HG03521 (cell line): ENCODE data around the gene KCNE1.
A peak's percentile ranks its signal among the peaks of the same experiment; 100 is the strongest.
"Not testable (repeated sequence)": the region's sequence is repeated elsewhere in the genome, so short reads cannot be mapped to it uniquely, and the experiment has no call there.

Source experiments
- ATAC-seq: cut with Tn5 transposase; IDR thresholded peaks from one replicate; pipeline ENCODE4 v1.9.1; 2021; ENCODE audit warnings: mild to moderate bottlenecking, moderate library complexity; ENCODE audit not compliant: unreplicated experiment

Gene KCNE1

GRCh38 chr21:34511787-34512455 is at the start of gene KCNE1:
KCNE1 (minus strand) TSS chr21:34512210; CDS start chr21:34449634, 62,576 bp downstream.
- ATAC-seq, result no peak

- no peak for ATAC-seq
These were observed 49.8 kb upstream of the KCNE1 start for GRCh38 chr21:34561806-34562205.

- no peak for ATAC-seq
These were observed 48.6 kb upstream of the KCNE1 start for GRCh38 chr21:34560609-34561008.

DNA sequence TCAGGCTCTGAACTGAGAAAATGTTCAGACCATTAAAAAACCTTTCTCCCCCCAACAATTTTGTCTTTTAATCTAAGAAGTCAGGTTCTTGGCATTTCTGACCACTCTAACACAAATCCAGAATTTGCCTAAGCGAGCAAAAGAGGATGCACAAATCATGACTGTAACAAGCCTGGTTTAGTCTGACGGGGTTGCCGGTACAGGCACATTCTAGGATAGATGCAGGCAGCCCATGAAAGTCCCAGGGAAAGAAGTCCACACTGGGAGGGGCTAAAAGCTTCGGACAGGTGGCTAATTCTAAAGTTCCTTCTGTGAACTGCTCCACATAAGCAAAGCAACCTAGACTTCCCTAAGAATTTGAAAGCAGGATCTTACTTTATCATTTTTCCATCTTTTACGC is 48.0 kb upstream of the KCNE1 start:
- no peak for ATAC-seq

DNA sequence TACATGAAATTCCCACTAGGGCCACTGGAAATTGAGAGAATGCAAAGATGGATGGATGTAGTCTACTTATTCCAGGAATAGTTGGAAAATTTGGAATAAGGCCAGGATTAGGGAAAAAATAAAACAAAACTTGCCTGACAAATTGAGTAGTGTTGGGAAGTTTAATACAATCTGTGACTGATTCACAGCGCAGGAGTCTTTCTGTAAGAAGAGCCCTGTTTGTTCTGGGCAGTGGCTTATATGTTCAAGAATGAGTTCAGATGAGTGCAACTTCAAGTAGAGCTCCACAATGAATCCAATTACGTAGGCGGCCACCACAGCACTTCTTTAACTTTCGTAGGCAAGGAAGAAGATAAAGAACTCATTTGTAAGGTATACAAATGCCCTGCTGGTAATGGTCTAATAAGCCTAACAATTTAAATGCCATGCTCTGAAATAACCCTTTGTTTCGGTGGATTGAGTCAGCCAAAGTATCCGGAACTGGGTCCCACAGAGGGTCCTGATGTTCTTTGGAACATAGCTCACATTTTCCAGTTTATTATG is 47.1 kb upstream of the KCNE1 start:
- no peak for ATAC-seq

DNA sequence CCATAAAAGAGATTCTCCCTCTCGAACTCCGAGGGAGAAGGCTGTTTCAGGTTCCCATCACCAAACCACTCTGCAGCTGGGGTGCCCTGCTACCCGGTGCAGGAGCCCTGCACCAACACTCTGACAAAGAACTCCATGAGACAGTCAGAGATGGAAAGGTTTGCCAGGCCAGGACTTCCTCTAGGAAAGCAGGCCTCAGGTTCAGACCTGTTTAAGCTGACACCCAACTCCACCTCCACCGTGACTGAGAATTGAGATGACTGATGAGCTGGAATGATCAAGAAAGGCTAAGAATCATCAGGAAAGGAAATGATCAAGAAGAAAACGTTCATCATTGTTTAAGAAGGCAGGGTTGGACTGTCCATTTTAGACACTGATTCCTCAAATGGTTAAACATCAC is 46.2 kb upstream of the KCNE1 start:
- no peak for ATAC-seq

DNA sequence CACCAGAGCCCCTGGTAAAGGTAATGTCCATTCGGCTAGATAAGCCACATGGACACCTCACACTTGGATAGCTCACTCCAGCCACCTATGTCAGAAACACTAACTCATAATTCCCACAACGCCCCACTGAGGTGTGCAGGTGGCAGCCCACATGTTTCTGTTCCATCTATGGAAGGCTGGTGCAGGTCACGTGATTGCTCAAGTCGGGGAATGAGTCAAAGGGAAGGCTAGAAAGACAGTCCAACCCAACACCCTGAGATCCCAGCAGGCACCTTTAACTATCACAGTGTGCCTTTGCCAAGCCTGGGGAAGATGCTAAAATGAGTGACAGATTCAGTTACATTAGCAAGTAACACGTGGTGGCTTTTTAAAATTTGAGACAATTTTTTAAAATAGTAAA is 45.3 kb upstream of the KCNE1 start:
- ATAC-seq, result no peak

GRCh38 chr21:34554670-34555069 is 42.7 kb upstream of the KCNE1 start:
- ATAC-seq, result not testable (repeated sequence)

DNA sequence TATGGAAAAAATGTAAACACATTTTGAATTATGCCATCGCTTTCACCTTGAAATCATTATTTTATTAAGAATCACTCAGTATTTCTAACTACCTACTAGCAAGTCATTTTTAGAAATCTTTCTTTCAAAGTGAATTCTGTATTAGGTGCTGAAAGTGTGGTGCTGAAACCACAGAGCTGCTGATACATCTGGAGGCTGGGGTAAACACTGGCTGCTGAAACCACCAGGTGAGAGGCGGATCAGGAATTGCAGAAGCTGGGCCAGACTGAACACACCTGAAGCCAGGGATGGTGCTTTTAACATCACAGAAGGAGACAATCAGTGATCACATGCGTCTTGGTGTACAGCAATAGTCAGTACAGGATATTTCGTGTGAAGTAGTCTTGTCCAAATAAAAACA is 42.2 kb upstream of the KCNE1 start:
- no peak for ATAC-seq

GRCh38 chr21:34553151-34553952 is 41.3 kb upstream of the KCNE1 start:
- ATAC-seq, result no peak

DNA sequence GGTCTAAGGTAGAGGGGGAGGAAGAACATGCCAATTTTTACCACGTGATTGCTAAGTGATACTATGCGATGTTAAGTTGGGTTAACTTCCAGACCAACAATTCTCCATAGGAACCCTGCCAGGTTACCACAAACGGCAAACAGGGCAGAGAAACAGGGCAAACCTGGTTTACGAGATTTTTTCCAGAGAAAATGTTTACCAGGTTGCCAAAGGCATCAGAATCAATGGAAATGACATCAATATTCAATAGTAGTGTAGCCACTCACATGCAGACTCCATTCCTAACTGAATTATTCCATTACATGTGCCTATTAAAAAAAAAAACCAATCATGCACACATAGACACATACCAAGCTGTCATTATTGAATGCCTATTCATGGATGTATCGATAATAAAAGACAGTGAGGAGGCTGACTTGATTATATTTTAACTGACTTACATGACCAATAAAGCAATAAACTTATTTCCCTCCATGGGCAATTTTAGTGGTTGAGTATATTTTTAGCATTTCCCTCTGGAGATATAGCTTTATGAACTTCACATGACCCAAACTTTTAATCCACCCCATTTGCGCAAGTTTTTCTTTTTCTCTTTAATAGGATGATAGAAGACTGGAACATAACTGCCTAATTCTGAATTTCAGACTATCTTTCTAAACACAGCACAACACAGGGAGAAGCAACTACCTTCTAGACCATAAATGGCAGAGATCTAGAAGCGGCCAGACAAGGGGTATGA is 40.5 kb upstream of the KCNE1 start:
- no peak for ATAC-seq

DNA sequence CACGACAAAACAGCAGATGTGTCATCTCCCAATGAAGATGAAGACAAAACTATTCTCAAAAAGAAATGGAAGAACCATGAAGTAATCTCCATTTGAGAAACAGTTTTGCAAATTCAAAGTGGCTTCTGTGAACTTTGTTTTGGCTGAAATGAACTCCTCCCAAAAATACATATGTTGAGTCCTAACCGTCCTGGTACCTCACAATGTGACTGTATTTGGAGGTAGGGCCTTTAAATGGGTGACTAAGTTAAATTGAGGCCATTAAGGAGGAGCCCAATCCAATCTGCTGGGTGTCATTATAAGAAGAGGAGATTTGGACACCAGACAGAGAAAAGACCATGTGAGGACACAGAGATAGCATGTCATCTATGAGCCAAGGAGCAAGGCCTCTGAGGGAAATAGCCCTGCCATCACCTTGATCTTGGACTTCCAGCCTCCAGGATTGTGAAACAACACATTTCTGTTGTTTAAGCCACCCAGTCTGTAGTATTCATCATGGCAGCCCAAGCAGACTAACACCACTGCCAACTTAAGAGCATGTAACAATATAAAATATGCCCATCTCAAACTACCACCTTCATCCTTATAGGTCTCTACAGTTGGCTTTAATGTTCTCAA is 38.3 kb upstream of the KCNE1 start:
- no peak for ATAC-seq

DNA sequence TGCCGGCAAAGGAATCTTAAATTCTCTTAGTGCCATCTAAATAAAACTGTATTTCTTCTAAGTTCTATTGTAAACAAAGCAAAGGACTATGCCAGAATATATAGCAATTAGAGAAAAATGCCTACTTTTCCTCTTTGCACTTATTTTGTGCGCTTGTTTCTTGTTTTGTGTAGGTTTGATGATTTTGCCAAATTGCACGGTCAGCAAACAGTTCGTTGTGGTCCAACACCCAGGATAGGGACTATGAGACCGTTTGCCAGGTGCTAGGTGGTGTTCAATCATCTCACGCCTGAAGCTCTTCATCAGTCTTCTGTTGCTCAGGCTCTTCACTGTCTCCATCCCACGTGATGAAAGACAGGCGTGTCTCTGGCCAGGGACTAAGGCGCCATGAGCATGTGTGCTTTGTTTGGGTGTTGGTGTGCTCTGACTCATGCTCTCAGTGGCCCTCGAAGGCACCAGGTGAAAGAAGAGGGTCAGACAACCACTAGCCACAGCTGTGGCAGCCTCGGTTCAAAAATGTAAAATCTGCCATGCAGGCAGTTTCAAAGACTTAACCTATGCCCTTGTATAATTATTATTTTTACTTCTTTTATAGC is 36.9 kb upstream of the KCNE1 start:
- no peak for ATAC-seq

DNA sequence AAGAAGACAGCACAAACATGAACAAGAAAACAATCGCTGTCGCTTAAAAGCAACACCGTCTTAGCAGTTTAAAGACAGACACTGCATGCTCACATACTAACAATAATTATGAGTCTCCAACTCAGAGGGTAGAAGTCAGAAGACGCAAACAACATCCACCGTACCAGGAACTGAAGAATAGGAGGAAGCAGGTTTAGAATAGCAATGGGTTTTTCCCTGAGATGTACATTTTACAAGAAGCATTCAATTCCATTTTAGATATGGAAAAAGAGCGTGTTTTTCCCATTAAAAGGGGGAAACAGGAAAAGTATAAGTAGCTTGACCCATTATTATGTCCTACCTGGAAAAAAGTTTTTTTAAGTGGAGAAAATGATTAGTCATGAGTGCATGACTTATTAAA is 34.5 kb upstream of the KCNE1 start:
- no peak for ATAC-seq

DNA sequence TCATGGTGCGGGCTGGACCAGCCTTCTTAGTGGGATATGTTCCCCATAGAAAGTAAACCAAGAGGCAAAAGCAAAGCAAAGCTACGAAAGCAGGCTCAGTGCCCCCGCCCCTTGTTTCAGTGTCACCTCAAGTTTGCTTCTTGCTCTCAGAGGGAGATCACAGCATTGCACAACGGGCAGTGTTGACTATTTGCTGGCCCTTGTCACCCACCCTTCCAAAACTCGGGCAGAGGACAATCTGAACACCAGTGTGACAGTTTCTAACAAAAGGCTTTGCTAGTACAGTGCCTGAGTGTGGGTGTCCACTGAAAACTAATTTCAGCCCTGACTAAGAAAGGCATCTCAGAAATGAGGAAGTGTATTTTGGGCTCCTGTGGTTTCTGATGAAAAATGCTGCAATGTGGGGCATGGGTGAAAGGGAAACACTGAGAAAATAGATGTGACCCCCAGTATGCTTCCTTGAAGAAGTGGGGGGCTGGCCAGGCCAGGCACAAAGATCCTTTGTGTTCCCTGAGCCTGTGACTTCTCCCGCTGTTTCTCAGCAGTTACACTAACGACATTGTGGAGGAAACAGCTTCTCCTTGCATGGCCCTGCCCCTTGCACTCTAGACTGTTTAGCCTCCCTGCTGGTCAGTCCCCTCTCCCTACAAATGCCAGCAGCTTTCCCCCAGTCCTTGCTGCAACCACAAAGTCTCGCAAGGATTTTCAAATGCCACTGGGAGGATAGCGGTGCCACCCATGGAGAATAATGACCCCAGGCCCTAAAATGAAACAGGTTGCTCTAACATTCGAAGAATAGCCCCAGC is 33.3 kb upstream of the KCNE1 start:
- ATAC-seq, result peak; percentile 78

DNA sequence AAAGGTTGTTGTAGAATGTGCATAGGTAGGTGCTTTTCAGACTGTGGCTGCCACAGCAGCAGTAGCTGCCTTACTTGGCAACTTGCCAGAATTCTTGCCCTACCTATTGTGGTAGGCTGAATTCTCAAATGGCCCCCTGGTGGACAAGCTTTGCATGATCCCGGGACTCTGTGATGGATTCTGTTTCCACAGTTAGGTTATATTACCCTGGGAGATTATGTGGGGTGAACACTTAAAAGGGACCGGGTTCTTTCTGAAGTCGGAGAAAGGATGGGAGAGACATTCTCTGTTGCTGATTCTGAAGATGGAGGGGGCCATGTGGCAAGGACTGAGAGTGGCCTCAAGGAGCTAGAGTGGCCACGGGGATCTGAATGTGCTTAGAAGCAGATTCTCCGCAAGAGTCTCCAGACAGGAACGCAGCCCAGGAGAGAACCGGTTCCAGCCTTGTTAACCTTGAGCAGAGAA is 32.1 kb upstream of the KCNE1 start:
- ATAC-seq, result no peak

- no peak for ATAC-seq
These were observed 31.0 kb upstream of the KCNE1 start for GRCh38 chr21:34543017-34543416.

DNA sequence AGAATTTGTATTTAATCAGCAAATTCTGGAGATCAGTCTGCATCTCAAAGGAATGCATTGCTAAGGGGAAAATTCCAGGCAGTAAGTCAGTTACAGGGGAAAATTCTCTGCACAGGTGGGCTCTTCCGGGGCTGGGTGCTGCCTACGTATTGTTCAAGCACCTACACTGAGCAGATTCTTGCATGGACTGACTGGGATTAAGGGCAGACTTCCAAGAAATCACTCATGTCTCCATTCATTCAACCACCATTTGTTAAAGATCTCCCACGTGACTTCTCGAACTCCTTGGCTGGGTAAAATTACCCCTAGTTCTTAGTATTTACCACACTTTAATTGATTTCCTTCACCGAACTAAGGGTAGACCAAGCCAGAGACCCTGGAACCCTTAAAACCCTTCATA is 28.2 kb upstream of the KCNE1 start:
- ATAC-seq, result no peak

DNA sequence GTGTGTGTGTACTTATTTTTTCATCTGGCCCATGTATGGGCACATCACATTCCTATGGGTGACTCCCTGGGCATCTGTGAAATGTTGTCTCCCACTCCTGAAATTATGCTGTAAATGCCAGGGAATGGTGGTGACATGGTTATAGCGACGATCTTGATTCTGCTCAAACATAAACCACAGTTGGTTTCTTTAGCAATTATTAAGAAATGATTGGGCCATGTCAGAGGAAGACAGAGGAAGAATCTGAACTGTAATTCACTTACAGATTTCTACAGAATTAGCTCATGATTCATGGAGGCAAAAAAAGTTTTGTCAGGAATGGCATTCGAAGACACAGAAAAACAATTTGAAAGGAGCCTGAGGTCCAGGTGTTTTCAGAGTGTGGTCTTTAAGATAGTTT is 25.8 kb upstream of the KCNE1 start:
- no peak for ATAC-seq

DNA sequence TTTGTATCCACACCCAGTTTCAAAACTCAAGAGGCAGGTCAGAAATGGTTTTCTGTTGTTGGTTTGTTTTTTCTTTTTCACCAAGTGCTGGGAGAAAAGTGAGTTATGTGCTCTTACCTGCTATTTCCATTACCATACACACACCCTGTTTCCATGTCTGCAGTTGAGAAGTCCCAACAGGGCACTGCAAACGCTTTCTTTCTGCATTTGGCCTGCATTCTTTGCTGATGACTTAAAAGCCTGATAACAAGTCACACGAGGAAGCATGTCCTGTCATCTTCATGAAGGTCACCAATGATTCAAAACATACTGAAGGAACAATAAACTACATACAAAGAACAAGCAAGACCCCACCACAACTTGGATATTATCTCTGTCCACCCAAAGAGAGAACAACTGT is 24.8 kb upstream of the KCNE1 start:
- ATAC-seq, result no peak
